KOPT-K1 (cell line): Measurements from ENCODE around the gene ZPBP2.
"Not testable (repeated sequence)": the region's sequence is repeated elsewhere in the genome, so short reads cannot be mapped to it uniquely, and the experiment has no call there.

Source experiments
- H3K27ac ChIP-seq: fragments of 200-600 bp; sonication (generic); 2 replicates; pipeline ENCODE4 v1.5.1; 2016; ENCODE audit warnings: antibody characterized with exemption, mild to moderate bottlenecking, low read depth, low read length; ENCODE audit not compliant: poor library complexity, severe bottlenecking
- H3K36me3 ChIP-seq: fragments of 200-600 bp; sonication (generic); 2 replicates; pipeline ENCODE4 v1.5.1; 2017; ENCODE audit warnings: antibody characterized with exemption, mild to moderate bottlenecking, low read length, moderate library complexity; ENCODE audit not compliant: insufficient read depth
- H3K9me3 ChIP-seq: fragments of 200-600 bp; sonication (generic); 2 replicates; pipeline ENCODE4 v1.5.1; 2017; ENCODE audit warnings: antibody characterized with exemption, low read length, mild to moderate bottlenecking; ENCODE audit not compliant: insufficient read depth, poor library complexity, severe bottlenecking

Gene ZPBP2

GRCh38 chr17:39868554-39868942, 546 bp downstream of the ZPBP2 start:
- H3K27ac ChIP-seq: no peak overlapping the region
- H3K9me3 ChIP-seq: peaks cover 10% of the 10 kb centered on the region
- no peaks in the 10 kb centered on the region for H3K36me3 ChIP-seq

GRCh38 chr17:39870776-39871175, 2.8 kb downstream of the ZPBP2 start:
- Histone ChIP-seq H3K36me3 (no peaks in the 10 kb centered on the region), H3K27ac (no peak overlapping the region), H3K9me3 (peaks cover 10% of the 10 kb centered on the region)

- H3K36me3 ChIP-seq: no peaks in the 10 kb centered on the region
- H3K9me3 ChIP-seq: peaks cover 10% of the 10 kb centered on the region
- H3K27ac ChIP-seq: no peak overlapping the region
These were observed 3.8 kb downstream of the ZPBP2 start for GRCh38 chr17:39871801-39872200.

- Histone ChIP-seq H3K36me3 (no peaks in the 10 kb centered on the region), H3K27ac (no peak overlapping the region), H3K9me3 (peaks cover 8% of the 10 kb centered on the region)
These were observed 4.7 kb downstream of the ZPBP2 start for GRCh38 chr17:39872751-39873150.

GRCh38 chr17:39886102-39886501, 18.1 kb downstream of the ZPBP2 start:
- not testable (repeated sequence) for H3K9me3 ChIP-seq, H3K36me3 ChIP-seq, H3K27ac ChIP-seq

GRCh38 chr17:39887078-39887477, 19.1 kb downstream of the ZPBP2 start:
- Histone ChIP-seq H3K9me3 (no peaks in the 10 kb centered on the region), H3K27ac (no peak overlapping the region), H3K36me3 (no peaks in the 10 kb centered on the region)

- H3K27ac ChIP-seq: no peak overlapping the region
- H3K36me3 ChIP-seq: no peaks in the 10 kb centered on the region
- no peaks in the 10 kb centered on the region for H3K9me3 ChIP-seq
These were observed 21.2 kb downstream of the ZPBP2 start for GRCh38 chr17:39889200-39889599.

GRCh38 chr17:39894681-39895376, 26.8 kb downstream of the ZPBP2 start:
- Histone ChIP-seq H3K36me3 (no peaks in the 10 kb centered on the region), H3K27ac (peak overlapping the region; percentile 21), H3K9me3 (no peaks in the 10 kb centered on the region)

GRCh38 chr17:39898088-39898487, 30.1 kb downstream of the ZPBP2 start:
- H3K36me3 ChIP-seq: no peaks in the 10 kb centered on the region; the same call in 1 of the 2 replicates
- no peaks in the 10 kb centered on the region for H3K9me3 ChIP-seq
- H3K27ac ChIP-seq: no peak overlapping the region

- no peaks in the 10 kb centered on the region for H3K9me3 ChIP-seq
- no peak overlapping the region for H3K27ac ChIP-seq
These were observed 31.2 kb downstream of the ZPBP2 start for GRCh38 chr17:39899215-39899614.

GRCh38 chr17:39902027-39902426, 34.0 kb downstream of the ZPBP2 start:
- not testable (repeated sequence) for H3K27ac ChIP-seq, H3K9me3 ChIP-seq
- peaks cover 28% of the 10 kb centered on the region for H3K36me3 ChIP-seq

More at GRCh38 chr17:39899215-39899614, 31.2 kb downstream of the ZPBP2 start:
- no peaks in the 10 kb centered on the region; the same call in 1 of the 2 replicates for H3K36me3 ChIP-seq

GRCh38 chr17:39903158-39903884, 35.3 kb downstream of the ZPBP2 start:
- Histone ChIP-seq H3K27ac (peak overlapping the region; percentile 62), H3K36me3 (peaks cover 37% of the 10 kb centered on the region), H3K9me3 (no peaks in the 10 kb centered on the region)

GRCh38 chr17:39904990-39905288, 36.9 kb downstream of the ZPBP2 start:
- peaks cover 51% of the 10 kb centered on the region for H3K36me3 ChIP-seq
- H3K9me3 ChIP-seq: no peaks in the 10 kb centered on the region
- H3K27ac ChIP-seq: peak overlapping the region; percentile 41

GRCh38 chr17:39908789-39909352, 40.9 kb downstream of the ZPBP2 start:
- no peaks in the 10 kb centered on the region for H3K9me3 ChIP-seq
- peaks cover 90% of the 10 kb centered on the region for H3K36me3 ChIP-seq
- H3K27ac ChIP-seq: no peak overlapping the region

GRCh38 chr17:39913989-39914388, 46.0 kb downstream of the ZPBP2 start:
- H3K9me3 ChIP-seq: no peaks in the 10 kb centered on the region
- peaks cover 82% of the 10 kb centered on the region for H3K36me3 ChIP-seq
- H3K27ac ChIP-seq: no peak overlapping the region

GRCh38 chr17:39915559-39915958, 47.6 kb downstream of the ZPBP2 start:
- Histone ChIP-seq H3K36me3 (peaks cover 82% of the 10 kb centered on the region), H3K9me3 (no peaks in the 10 kb centered on the region), H3K27ac (no peak overlapping the region)
